Ishikawa (cell line): ENCODE data around the gene DDX47.

Source experiments
- CEBPB ChIP-seq: IDR thresholded peaks from 2 replicates; pipeline ENCODE4 v1.6.1; 2012
- CREB1 ChIP-seq: IDR thresholded peaks from 2 replicates; pipeline ENCODE4 v1.6.1; 2012; ENCODE audit warnings: low read depth
- EGR1 ChIP-seq: IDR thresholded peaks from 2 replicates; pipeline ENCODE4 v1.6.1; 2012
- EP300 ChIP-seq: IDR thresholded peaks from 2 replicates; pipeline ENCODE4 v1.6.1; 2012; ENCODE audit warnings: borderline replicate concordance
- FOXM1 ChIP-seq: IDR thresholded peaks from 2 replicates; pipeline ENCODE4 v1.6.1; 2012; ENCODE audit warnings: low read depth, borderline replicate concordance
- MAX ChIP-seq: IDR thresholded peaks from 2 replicates; pipeline ENCODE4 v1.6.1; 2012
- NFIC ChIP-seq: IDR thresholded peaks from 2 replicates; pipeline ENCODE4 v1.6.1; 2012
- RAD21 ChIP-seq: IDR thresholded peaks from 2 replicates; pipeline ENCODE4 v1.6.1; 2012; ENCODE audit warnings: low read depth
- REST ChIP-seq: IDR thresholded peaks from 2 replicates; pipeline ENCODE4 v1.6.1; 2012; ENCODE audit warnings: low read depth, mild to moderate bottlenecking
- TAF1 ChIP-seq: IDR thresholded peaks from 2 replicates; pipeline ENCODE4 v1.6.1; 2012; ENCODE audit warnings: low read depth, mild to moderate bottlenecking
- TCF12 ChIP-seq: IDR thresholded peaks from 2 replicates; pipeline ENCODE4 v1.6.1; 2012; ENCODE audit warnings: low read depth
- TEAD4 ChIP-seq: IDR thresholded peaks from 2 replicates; pipeline ENCODE4 v1.6.1; 2012
- YY1 ChIP-seq: IDR thresholded peaks from 2 replicates; pipeline ENCODE4 v1.6.1; 2012; ENCODE audit warnings: low read depth
- ZBTB7A ChIP-seq: IDR thresholded peaks from 2 replicates; pipeline ENCODE4 v1.6.1; 2012; ENCODE audit warnings: low read depth
- TF ChIP-seq, protein P1 (sequence below): IDR thresholded peaks from 2 replicates; pipeline ENCODE4 v1.6.1; 2012

Gene DDX47

GRCh38 chr12:12874029-12874428 is 60.9 kb downstream of the DDX47 start:
- no peak for TF ChIP-seq REST
- no peak for TF ChIP-seq NFIC
- TF ChIP-seq TAF1, result no peak
- TF ChIP-seq YY1, result no peak
- TF ChIP-seq CREB1, result no peak
- no peak for TF ChIP-seq TCF12
- TF ChIP-seq, protein P1, sequence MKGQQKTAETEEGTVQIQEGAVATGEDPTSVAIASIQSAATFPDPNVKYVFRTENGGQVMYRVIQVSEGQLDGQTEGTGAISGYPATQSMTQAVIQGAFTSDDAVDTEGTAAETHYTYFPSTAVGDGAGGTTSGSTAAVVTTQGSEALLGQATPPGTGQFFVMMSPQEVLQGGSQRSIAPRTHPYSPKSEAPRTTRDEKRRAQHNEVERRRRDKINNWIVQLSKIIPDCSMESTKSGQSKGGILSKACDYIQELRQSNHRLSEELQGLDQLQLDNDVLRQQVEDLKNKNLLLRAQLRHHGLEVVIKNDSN, result no peak
- TF ChIP-seq FOXM1, result no peak
- TF ChIP-seq CEBPB, result no peak
- no peak for TF ChIP-seq TEAD4
- no peak for TF ChIP-seq RAD21
- no peak for TF ChIP-seq MAX
- no peak for TF ChIP-seq EP300
- no peak for TF ChIP-seq ZBTB7A
- no peak for TF ChIP-seq EGR1

DNA sequence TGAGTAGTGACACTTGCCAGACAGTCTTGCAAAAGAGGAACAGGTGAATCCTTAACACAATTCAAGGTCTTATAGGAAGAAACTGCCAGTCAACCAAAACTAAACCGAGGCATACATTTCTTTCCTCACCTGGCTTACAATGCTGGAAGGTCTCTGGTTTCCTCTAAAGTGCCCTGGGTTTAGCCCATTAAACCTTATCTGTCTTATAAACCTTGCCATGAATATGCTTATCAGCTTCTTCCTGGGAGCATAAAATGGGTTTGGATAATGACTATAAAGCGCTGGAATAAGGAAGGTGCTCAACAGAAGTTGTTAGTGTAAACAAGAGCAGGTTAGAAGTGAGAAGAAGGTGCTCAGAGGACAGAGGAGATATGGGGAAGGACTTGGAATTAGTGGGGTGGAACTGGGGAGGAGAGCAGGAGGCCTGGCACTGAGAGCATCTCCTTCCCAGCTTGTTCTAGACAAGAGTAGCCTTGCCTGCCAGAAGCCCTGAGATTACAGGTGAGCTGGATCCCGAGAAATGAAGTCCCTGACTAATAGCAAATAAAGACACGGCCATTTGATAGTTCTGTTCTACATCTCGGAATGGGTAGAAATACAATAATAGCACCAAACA is 64.1 kb downstream of the DDX47 start:
- TF ChIP-seq FOXM1 (no peak), RAD21 (no peak), CEBPB (no peak), ZBTB7A (no peak), MAX (no peak), CREB1 (no peak), NFIC (no peak), TCF12 (no peak), EGR1 (no peak), EP300 (no peak), YY1 (no peak), REST (no peak), TEAD4 (no peak), TAF1 (no peak)
- TF ChIP-seq, protein P1, result no peak

GRCh38 chr12:12877781-12878455 is 64.8 kb downstream of the DDX47 start:
- TF ChIP-seq MAX (no peak), RAD21 (no peak), EGR1 (no peak), NFIC (no peak), CREB1 (no peak), TEAD4 (no peak)
- TF ChIP-seq, protein P1, result no peak
